ENCODE results near the gene SUSD6. TPM values are rescaled to one million over a fixed set of nuclear protein-coding genes. Genes with fewer than 3 reads are reported as not detected.

Gene SUSD6
- total RNA-seq, 1 donor from 2014 or later = 35.2 TPM

DNA sequence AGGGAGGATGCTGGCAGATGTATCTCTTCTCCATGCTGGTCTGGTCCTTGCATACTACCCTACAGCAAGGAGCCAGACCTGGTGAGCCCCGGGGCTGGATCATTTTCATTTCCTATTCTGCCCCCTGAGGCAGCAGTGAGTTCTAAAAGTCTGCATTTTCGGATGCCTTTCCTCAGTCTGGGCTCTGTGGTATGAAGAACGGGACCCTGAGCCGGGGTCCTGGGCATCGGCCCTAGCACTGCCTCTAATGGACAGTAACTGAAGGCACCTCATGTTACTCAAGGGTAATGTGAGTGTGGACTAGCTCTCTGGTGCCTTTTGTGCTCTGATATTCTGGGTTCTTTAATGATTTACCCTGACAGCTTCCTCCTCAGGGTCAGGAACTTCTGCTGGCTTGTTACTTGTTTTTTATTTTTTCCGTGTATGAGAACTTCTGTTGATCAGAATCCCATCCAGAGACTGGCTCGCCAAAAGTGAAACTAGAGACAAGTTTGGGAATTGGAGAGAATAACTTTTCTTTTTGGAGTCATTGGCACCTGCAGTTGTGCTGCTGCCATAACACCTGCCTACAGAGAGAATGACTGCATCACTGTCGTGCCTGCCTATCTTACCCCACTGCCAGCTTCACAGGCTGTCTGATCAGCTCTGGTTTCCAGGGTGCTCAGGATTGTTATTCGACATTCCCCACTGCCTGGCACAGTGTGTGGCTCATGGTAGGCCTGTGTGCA, 62.3 kb downstream of the SUSD6 start:
- ATAC-seq = peak; percentile 14

DNA sequence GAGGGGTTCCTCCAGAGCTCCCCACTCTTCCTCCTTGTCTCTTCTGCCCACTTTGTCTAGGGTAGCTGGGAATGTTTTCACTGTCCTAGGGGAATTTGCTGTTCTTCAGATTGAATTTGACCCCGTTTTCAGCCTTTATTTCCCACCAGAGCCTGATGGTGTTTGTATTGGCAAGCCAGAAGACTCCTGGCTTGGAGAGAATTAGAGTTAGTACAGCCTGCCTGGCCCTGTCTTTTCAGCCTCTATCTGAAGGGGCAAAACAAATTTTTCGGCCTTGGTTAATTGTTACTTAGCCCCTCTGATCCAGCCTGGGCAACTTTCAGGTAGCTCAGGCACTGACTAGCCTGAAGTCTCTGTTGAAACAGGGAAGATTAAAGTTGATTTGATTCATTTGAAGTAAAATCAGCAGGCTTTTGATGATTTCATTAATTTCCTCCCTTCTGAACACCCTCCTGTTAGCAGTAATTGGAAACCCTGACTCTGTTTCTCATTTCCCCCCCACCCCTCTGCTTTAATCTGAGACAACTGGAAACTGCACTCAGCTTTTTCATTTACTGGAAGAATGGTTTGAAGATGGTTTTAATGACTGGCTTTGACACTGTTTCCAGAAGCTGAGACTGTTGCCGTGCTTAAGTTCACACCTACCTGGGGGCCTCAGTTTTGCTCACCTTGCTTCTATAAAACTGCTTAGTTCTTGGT, 63.3 kb downstream of the SUSD6 start:
- ATAC-seq = no peak

DNA sequence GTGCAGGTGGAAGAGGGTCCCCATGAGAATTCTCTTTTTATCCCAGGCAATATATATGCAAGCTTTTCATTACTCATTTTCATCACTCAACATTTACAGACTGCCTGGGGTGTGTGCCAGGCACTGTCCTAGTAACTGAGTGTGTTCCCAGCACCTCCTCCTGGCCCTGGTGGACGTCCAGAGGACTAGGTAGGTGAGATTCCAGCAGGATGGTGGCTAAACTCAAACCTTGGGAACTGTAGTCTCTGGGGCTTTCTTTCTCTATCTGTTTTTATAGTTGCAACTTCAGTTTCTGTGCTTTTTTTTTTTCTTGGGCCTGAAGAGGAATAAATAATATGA, 63.8 kb downstream of the SUSD6 start:
- no peak for ATAC-seq

DNA sequence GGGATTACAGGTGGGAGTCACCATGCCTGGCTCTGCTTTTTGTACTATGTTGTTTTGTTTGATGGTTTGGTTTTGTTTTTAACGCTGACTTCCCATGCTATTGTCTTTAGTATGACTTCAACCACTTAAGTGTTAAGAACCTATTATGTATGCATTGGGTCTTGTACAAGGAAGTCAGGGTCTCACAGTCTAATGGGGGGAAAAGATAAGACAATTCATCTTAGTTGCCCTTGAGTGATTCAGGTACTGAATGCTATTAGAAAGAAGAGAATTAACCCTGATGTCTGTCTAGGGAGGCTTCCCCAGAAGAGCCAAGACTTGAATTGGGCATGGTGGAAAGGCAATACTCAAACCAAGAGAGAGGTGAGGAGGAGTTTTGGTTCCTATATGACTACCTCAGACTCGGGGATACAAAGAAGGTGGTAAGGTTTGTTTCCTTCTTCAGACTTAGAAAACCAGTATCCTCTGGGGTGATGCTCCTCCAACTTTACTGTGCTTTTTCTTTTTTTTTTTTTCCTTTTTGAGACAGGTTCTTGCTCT, 64.6 kb downstream of the SUSD6 start:
- ATAC-seq = no peak

DNA sequence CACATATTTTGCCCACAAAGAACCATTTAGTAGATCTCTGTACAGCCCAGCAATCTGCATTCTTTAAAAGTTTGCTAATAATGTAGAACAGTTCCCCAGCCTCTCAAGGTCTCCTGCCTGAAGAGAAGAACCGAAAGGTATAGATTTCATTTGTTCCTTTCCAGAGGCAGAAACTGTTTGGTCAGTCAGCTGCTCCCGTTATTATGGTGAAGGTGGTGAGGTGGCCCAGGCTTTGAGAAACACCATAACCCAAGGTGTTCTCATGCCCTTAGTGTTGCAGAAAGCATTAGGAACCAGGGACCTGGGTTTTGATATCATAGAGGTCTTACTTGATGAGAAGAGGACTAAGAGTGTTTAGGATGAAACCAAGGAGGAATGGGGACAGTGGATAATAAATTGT, 65.3 kb downstream of the SUSD6 start:
- no peak for ATAC-seq

DNA sequence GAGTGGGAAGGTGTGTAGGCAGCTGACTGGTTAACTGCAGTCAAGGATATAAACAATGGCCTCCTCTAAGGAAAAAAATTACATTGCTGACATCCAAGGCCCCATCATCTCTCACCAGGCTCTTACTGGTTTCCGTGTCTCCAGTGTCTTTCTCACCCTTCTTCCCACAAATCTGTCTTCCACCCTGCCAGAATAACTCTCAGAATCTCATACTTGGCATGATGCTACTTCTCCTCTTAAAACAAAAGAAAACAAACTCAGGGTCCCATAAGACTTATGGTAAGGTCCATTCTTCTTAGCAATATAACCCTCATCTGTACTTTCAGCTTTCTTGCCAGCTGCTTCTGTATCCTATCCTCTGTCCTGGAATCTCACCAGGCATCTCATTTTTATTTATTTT, 68.9 kb downstream of the SUSD6 start:
- no peak for ATAC-seq

DNA sequence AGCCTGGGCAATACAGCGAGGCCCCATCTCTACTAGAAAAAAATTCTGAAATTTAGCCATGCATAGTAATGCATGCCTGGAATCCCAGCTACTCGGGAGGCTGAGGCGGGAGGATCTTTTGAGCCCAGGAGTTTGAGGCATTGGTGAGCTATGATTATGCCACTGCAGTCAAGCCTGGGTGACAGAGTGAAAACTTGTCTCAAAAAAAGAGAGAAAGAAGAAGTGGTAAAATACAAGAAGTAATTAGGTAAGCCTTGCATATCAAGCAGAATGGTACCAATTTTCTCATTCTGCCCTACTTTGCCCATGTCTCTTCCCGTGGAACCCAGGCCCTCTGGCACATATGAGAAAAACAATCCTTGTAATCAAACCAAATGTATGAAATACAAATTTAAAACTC, 70.7 kb downstream of the SUSD6 start:
- ATAC-seq = no peak

DNA sequence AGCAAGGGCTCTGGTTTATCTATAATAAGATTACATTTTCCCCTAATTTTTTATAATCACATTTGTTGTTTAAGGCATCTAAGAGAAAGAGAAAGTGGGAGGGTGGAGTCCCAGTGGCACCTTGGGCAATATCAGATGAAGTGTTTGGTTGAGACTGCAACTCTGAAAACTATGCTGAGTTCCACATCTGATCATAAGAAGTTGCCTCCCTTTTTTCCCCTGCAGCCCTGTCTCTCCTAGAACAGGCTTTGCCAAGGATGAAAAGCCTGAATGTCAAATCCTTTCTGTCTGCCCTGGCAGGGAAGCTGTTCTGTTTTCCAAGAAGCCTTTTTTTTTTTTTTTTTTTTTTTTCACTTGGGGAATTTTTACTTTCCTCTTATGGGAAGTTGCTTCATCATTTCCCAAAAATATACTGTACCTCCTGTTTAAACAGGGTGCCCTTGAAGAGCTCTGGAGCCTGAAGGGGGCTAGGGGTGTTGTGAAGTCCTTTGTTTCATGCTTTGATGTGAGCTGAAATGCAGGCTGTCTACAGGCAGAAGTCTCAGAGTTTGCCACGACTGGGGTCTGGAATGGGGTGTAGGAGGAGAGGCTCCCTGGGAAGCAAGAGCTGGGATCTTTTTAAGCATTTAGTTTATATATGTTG, 71.3 kb downstream of the SUSD6 start:
- peak; percentile 59 for ATAC-seq

DNA sequence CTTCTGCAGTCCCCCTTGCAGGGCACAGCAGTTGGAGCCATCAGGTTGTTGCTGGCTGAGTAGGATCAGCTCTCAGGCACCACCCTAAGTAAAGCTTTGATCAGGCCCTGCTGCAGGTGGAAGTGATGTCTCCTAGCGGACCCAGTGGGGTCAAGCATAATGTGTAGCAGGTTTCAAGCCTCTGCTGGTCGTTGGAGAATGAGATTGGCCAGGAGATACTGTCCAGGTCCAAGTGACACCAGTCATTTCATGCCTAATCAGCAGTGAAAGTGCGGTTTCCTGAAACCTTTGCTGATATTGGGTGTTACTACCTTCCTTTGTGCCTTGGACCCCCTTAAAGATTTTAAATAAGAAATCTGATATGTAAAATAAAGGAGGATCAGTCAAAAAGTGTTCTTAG, 72.6 kb downstream of the SUSD6 start:
- no peak for ATAC-seq

DNA sequence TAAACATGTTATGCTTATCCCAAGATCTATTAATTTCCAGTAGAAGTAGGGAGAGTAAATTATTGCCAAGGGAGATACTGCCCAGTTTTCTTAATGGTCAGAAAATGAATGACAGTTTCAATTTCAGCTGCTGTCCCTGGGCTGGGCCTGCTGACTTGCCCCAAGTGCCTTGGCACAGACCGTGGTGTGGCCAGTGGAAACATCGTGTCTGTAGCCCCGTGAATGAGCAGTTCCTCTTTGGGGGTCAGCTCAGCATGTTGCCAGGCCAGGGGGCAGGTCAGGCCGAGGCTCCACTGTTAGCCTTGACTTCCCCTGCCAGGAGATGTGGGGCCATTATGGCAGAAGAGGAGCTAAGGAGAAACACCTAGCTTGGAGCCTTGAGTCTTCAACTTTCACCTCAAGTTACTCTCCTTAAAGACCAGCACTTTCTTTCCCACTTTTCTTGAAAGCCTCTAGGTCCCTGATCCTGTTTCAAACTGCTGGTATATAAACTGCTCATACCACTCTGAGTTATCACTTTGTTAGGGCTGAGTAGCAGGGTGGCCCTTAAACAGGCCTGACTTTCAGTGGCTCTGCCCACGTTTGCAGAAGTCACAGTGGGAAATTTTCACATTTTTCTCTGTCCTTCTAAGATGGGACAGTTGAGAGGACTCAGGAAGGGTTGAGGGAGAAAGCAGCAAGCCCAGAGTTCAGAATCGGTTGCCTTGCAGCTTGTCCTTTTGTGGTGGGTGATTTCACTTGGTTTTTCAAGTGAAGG, 73.2 kb downstream of the SUSD6 start:
- no peak for ATAC-seq

DNA sequence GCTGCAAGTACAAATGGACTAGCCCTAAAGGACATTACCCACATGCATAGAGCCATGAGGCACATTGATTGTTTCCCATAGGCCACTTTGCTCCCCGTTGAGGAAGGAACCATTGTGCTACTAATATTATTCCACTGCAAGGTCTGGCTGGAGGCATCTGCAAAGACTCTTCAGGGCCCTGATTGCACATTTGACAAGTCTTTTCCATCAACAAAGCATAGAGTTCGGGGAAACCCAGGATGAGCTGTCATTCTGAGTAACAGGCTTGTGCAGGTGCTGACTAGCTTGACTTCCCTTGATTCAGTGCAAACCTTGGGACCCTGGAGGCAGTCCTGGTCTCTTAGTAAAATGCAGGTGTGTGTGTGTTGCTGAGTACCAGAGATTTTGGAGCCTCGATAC, 73.8 kb downstream of the SUSD6 start:
- ATAC-seq = peak; percentile 92

DNA sequence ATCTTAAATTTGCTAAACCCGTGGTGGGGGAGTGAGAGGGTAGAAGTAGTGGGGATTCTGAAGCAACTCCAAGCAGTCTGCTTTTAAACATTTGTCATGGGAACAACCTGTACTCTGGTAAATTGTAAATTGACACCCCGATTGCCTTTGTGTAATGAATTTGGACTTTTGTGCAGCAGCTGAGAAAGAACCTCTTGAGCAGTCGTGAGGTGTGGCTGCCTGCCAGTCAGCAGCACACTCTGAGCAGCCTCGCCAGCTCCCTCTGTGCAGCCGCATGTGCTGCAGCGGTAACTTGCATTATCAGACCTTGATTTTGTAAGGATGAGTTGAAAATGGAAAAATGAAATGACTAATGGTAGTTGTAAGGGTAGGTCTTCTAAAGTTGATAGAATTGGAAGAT, 74.3 kb downstream of the SUSD6 start:
- peak; percentile 68 for ATAC-seq

DNA sequence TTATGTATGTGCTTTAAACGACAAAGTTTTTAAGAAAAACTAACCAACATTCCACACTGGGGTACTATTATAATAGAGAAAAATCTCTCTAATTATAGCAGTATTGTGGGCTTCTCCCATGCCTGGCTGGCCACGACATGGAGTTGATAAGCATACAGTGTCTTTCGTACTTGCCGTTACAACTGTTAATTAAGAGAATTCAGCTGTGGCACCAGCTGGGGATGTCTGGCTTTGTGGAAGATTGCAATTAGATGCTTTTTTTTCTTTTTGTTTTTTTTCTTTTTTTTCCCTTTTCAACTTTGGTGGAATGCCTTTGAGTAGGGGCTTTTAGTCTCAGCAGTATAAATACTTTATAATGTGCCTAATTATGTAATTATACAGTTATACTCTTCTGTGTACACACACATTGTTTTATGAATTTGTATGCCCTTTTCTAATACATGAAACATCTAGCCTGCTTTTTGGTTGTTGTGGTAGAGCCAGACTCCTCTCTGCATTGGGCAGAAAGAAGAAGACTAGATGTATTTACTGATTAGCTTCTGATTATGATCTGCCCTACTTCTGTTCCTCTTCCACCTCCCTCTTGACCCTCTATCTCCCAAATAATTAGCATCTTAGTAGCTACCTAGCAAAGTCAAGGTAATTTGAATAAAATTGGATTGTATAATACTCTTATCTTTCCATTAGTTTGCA, 76.4 kb downstream of the SUSD6 start:
- no peak for ATAC-seq

DNA sequence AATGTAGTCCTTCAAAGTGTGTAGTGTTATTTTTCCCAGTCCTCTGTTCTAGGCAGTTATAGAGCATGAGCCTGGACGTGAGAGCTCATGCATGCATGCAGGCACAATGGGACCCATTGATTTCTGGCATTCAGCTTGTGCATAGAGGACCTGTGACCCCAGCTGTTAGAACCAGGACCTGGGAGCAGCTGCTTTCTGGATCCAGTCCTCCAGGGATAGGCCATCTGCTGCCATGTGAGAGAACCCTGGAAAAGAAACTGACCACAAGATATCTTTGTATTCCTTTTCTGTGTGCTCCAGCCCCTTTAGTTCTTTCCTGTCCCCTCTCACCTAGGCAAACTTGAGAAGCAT, 76.9 kb downstream of the SUSD6 start:
- ATAC-seq = no peak

DNA sequence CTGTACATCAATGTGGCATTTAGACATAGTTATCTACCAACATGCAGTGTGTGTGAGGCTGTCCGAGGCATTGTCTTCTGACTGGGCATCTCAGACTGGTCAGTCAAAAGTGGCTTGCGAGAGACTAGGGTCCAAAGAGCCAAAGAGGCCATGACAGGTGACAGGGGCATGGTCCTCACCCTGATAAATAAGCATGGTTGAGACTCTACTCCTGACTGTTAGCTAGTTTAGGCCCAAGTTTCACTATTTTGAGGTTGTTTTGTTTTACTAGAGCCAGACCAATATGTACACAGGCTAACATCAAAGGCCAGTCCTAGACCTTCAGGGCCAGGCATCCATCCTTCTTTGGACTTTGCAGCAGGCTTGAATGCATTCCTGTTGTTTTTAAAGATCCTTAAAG, 78.6 kb downstream of the SUSD6 start:
- ATAC-seq = no peak

DNA sequence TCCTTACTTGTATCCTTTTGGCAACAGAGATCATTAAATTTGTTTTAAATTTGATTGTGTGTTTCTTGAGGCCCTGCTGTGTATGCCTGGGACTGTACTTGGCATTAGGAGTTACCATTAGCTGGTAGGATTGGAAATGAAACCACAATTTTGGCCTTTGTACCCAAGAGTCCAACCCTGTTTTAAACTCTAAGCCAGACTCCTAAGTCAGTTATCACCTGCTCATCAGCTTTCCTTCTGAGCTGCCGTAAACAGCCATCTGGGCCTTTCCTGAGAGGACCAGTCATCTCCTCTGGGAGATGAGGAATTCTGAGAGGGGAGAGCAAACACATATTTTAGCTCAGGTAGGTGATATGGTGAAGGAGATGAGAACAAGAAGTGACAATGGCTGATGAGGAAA, 81.2 kb downstream of the SUSD6 start:
- no peak for ATAC-seq

DNA sequence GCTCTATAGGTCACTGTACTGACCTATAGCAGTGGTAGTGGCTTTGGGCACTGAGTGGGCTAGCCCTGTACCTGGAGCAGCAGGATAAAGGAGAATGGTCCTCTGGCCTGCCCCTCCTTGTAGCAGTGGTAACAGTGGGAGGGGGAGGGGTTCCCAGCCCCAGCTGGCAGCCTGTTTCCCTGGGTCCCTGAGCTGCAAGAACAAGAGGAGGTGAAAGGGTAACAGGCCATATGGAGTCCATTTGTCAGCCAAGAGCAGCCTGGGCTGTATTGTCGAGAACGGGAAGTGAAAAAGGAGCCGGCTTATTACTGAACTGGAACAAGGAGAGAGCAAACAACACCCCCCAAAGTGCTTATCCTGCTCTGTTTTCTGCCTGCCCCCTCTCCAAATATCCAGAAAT, 81.7 kb downstream of the SUSD6 start:
- no peak for ATAC-seq

DNA sequence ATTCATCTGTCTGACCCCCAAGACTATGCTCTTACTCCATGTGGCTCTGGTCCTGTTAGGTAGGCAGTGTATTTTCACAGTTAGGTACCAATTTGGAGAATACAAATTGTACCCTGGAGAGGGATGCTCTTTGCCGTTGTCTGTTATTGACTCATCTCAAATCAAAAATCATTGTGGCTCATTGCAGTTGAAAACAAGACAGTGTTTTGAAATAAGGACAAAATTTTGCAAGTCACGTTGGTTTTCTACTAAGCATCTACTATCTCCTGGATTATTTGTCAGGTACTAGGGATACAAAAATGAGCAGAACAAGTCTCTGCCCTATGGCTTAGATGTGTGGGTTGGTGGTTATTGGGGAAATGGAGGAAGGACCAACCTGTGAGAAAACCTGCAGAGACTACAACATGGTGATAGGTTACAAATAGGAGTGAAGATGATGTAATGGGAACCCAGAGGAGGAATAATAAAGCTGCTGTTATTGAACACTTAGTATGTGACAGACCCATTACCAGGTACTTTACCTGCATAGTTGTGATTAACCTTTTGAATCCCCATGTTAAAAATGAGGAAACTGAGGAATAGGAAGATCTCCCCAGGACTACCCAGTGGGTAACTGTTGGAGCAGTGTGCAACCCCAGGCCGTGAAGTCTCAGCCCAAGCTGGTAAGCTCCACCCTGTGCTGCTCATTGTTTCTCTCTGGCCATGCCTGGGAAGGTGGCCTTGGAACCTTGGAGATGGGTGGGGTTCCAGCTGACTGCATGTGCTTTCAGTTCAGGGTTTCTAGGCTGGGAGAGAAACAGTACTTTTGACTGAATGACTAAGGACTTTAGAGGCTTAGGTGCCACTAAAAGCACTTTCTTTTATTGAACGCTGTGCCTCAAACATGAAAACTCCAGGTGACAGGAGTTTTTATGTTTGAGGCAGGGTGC, 82.7 kb downstream of the SUSD6 start:
- peak; percentile 87 for ATAC-seq

DNA sequence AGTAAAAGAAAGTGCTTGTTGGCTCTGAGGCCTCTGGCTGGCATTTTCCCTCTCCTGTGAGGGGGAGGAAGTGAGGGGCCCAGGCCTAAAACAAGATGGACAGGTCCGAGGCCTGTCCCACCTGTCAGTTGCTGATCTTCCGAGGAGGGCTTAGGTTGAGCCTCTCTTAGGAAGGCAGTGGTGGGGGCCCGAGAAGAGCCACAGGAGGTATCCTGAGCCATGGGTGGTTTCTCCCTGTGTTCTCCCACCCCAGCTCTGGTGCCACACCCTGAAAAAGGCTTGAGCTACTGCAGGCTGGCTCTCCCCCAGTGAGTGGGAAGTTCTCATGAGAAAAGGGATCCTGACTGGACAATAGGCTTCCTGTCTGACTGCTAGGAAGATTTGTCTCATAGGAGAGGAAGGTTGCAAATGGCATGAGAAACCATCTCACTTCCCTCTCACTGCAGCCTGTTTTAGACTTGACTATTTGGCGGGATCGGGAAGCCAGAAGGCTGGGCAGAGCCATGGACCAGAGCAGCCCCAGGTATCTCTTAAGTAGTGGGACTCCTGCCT, 83.4 kb downstream of the SUSD6 start:
- ATAC-seq = peak; percentile 35

DNA sequence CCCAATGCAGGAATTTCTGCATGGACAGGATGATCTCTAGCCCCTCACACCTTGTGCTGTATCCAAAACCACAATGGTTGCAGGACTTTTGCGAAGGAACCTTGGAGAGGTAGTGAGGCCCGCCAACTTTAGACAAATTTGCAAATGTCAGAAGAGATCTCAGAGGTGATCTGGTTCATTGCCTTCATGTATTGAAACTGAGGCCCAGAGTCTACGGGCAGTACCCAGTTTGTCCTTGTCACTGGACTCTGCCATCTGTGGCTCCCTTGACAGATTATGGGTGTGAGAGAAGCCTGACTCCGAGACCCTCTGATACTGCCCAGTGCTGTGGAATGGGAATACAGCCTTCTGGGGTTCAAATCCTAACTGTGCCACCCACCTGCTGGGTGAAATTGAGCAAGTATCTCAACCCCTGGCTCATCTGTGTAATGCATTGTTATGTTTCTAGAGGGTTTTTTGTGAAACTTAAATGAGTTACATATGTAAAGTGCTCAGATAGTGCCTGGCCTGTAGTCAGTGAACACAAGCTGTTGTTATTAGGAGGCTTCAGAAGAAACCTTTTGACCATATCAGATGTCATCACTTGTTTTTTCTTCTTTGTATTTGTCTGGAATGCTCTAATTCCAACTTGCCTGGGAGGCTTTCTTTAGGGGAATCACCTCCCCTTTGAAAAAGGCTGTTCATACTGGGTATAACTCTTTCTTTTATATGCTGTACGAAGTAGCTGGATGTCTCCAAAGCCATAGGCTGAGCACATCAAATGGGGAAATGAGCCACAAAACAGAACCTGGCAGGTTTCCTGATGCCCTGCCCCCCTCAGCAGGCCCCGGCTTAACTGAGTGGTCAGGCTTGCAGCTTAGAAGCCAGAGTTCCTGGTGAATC, 84.2 kb downstream of the SUSD6 start:
- ATAC-seq = no peak

All from esophagus mucosa (tissue), 1 donor.